Mesenchymal stem cell (in vitro differentiated cells and primary cell): ENCODE results near the gene SLC25A21.
A peak's percentile ranks its signal among the peaks of the same experiment; 100 is the strongest.

Source experiments
- DNase-seq: peaks from one replicate; pipeline ENCODE4 v3.0.0-alpha.2; 2013
- H2AFZ ChIP-seq: one replicate; pipeline ENCODE4 v1.6.1; 2013; ENCODE audit warnings: low read depth, mild to moderate bottlenecking, control low read depth, inconsistent platforms, low read length, moderate library complexity
- H2AK5ac ChIP-seq: 2 replicates; pipeline ENCODE4 v1.6.1; 2013; ENCODE audit warnings: low read length, moderate library complexity, mild to moderate bottlenecking, inconsistent platforms; ENCODE audit not compliant: severe bottlenecking
- H2BK120ac ChIP-seq: one replicate; pipeline ENCODE4 v1.6.1; 2013; ENCODE audit warnings: low read depth, mild to moderate bottlenecking, inconsistent platforms, low read length, moderate library complexity
- H2BK12ac ChIP-seq, 2 experiments: one replicate each; pipeline ENCODE4 v1.6.1; 2013; ENCODE audit warnings: inconsistent platforms in 2 of 2, low read length in 2 of 2, mild to moderate bottlenecking in 2 of 2, moderate library complexity in 2 of 2, control low read depth in 1 of 2
- H2BK15ac ChIP-seq: one replicate; pipeline ENCODE4 v1.6.1; 2013; ENCODE audit warnings: mild to moderate bottlenecking, low read depth, inconsistent platforms; ENCODE audit not compliant: poor library complexity, severe bottlenecking
- H2BK5ac ChIP-seq: 2 replicates; pipeline ENCODE4 v1.6.1; 2013; ENCODE audit warnings: low read depth, mild to moderate bottlenecking, low read length, control low read depth, inconsistent platforms; ENCODE audit not compliant: poor library complexity, severe bottlenecking
- H3K14ac ChIP-seq, 2 experiments: one replicate each; pipeline ENCODE4 v1.6.1; 2013; ENCODE audit warnings: inconsistent platforms in 2 of 2, low read length in 2 of 2, control low read depth in 1 of 2, mild to moderate bottlenecking in 1 of 2, moderate library complexity in 1 of 2
- H3K18ac ChIP-seq, 2 experiments: one replicate each; pipeline ENCODE4 v1.6.1; 2013; ENCODE audit warnings: inconsistent platforms in 2 of 2, low read length in 2 of 2, control low read depth in 1 of 2, low read depth in 1 of 2, mild to moderate bottlenecking in 1 of 2
- H3K23ac ChIP-seq, 2 experiments: one replicate each; pipeline ENCODE4 v1.6.1; 2013; ENCODE audit warnings: inconsistent platforms in 2 of 2, low read length in 2 of 2, mild to moderate bottlenecking in 2 of 2, moderate library complexity in 2 of 2, control low read depth in 1 of 2
- H3K27ac ChIP-seq: 2 replicates; pipeline ENCODE4 v1.5.1; 2013; ENCODE audit warnings: mild to moderate bottlenecking, moderate library complexity, low read length, control low read depth, inconsistent platforms; ENCODE audit not compliant: poor library complexity, severe bottlenecking
- H3K27me3 ChIP-seq, 2 experiments: 2 replicates each; pipeline versions ENCODE4 v1.6.1 to v1.7.0; 2013; ENCODE audit warnings: low read length in 2 of 2, mild to moderate bottlenecking in 2 of 2, moderate library complexity in 2 of 2, control low read depth in 1 of 2, inconsistent platforms in 1 of 2; ENCODE audit not compliant: control insufficient read depth in 1 of 2, insufficient read depth in 1 of 2
- H3K36me3 ChIP-seq, 2 experiments: 2 replicates each; pipeline versions ENCODE4 v1.6.1 to v1.7.0; 2013; ENCODE audit warnings: low read length in 2 of 2, control low read depth in 1 of 2, inconsistent platforms in 1 of 2, low read depth in 1 of 2, mild to moderate bottlenecking in 1 of 2; ENCODE audit not compliant: insufficient read depth in 2 of 2, control insufficient read depth in 1 of 2
- H3K4ac ChIP-seq, 2 experiments: one replicate each; pipeline ENCODE4 v1.6.1; 2013; ENCODE audit warnings: inconsistent platforms in 2 of 2, low read length in 2 of 2, mild to moderate bottlenecking in 2 of 2, moderate library complexity in 2 of 2, control low read depth in 1 of 2, low read depth in 1 of 2
- H3K4me1 ChIP-seq: 2 replicates; pipeline ENCODE4 v1.6.1; 2013; ENCODE audit warnings: low read depth, low read length, control low read depth; ENCODE audit not compliant: control insufficient read depth, insufficient read depth
- H3K4me2 ChIP-seq: 2 replicates; pipeline ENCODE4 v1.6.1; 2013; ENCODE audit warnings: low read length, mild to moderate bottlenecking, inconsistent platforms; ENCODE audit not compliant: poor library complexity, severe bottlenecking
- H3K4me3 ChIP-seq, 2 experiments: 2 replicates each; pipeline versions ENCODE4 v1.5.1 to v1.7.0; 2013; ENCODE audit warnings: low read length in 2 of 2, mild to moderate bottlenecking in 2 of 2, control low read depth in 1 of 2, low read depth in 1 of 2; ENCODE audit not compliant: insufficient read depth in 1 of 2
- H3K79me1 ChIP-seq: replicated peaks from 2 replicates; pipeline ENCODE4 v1.6.1; 2013; ENCODE audit warnings: mild to moderate bottlenecking, control low read depth, low read length, inconsistent platforms; ENCODE audit not compliant: poor library complexity, severe bottlenecking
- H3K9ac ChIP-seq: 2 replicates; pipeline ENCODE4 v1.7.0; 2013; ENCODE audit warnings: mild to moderate bottlenecking, low read length, moderate library complexity
- H3K9me3 ChIP-seq: 2 replicates; pipeline ENCODE4 v1.7.0; 2013; ENCODE audit warnings: mild to moderate bottlenecking, low read length; ENCODE audit not compliant: control insufficient read depth
- H4K8ac ChIP-seq: one replicate; pipeline ENCODE4 v1.6.1; 2013; ENCODE audit warnings: inconsistent platforms, mild to moderate bottlenecking, low read length, moderate library complexity
- H4K91ac ChIP-seq: one replicate; pipeline ENCODE4 v1.6.1; 2013; ENCODE audit warnings: mild to moderate bottlenecking, low read length, inconsistent platforms
- whole genome bisulfite sequencing: methylation state at CpG from one replicate; pipeline ENCODE4 v1.1.7; 2013; ENCODE audit warnings: mixed read lengths; 5-methylcytosine and 5-hydroxymethylcytosine counted together

The SLC25A21 gene

DNA sequence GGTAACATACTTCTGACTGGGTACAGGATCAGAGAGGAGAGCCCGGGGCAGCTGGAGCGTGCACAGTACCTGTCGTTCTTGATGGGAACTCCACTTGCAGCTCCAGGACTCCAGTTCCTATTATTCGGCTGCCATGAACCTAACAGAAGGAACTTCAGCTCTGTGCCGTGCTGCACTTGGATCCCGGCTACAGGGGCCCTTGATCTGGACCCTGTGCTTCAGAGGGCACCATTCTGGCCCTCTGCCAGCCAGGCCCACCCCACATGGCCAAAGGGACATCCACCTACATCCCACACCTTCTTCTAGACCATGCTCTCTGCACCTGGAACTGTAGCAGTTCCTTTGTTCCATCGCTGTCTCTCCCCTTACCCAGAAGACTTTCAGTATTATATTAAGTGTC is 452.6 kb downstream of the SLC25A21 start:
- Histone ChIP-seq H3K4me3 (no peak overlapping the region), H3K79me1 (no peaks in the 10 kb centered on the region), H2BK15ac (no peak overlapping the region), H3K9ac (no peak overlapping the region), H2AFZ (no peak overlapping the region), H2BK5ac (no peak overlapping the region), H3K23ac (no peak overlapping the region), H4K91ac (no peak overlapping the region), H2BK12ac (no peak overlapping the region), H3K9me3 (no peaks in the 10 kb centered on the region), H3K18ac (no peak overlapping the region), H3K14ac (no peak overlapping the region), H3K4me1 (no peaks in the 10 kb centered on the region), H3K27me3 (no peaks in the 10 kb centered on the region), H3K4ac (no peak overlapping the region), H2AK5ac (no peak overlapping the region), H3K4me2 (no peak overlapping the region), H4K8ac (peak overlapping the region; percentile 6), H2BK120ac (no peak overlapping the region), H3K27ac (no peak overlapping the region), H3K36me3 (no peaks in the 10 kb centered on the region)
- 86% methylated on average over 6 of the region's 7 CpGs for WGBS
- no peak for DNase-seq

GRCh38 chr14:36718216-36718615 is 454.2 kb downstream of the SLC25A21 start:
- H3K4me1 ChIP-seq = no peaks in the 10 kb centered on the region
- no peak overlapping the region for H2BK15ac ChIP-seq
- H3K18ac ChIP-seq = no peak overlapping the region
- no peak overlapping the region for H4K8ac ChIP-seq
- no peak overlapping the region for H3K4me3 ChIP-seq
- no peaks in the 10 kb centered on the region for H3K9me3 ChIP-seq
- no peak overlapping the region for H3K4me2 ChIP-seq
- H3K79me1 ChIP-seq = no peaks in the 10 kb centered on the region
- no peak overlapping the region for H3K4ac ChIP-seq
- H3K23ac ChIP-seq = no peak overlapping the region
- H2BK5ac ChIP-seq = no peak overlapping the region
- no CpG with 5 or more reads among the region's 1 CpG for WGBS
- no peak overlapping the region for H2BK12ac ChIP-seq
- H3K27me3 ChIP-seq = no peaks in the 10 kb centered on the region
- no peak overlapping the region for H3K9ac ChIP-seq
- H2BK120ac ChIP-seq = no peak overlapping the region
- no peak overlapping the region for H4K91ac ChIP-seq
- H2AFZ ChIP-seq = no peak overlapping the region
- DNase-seq = peak; percentile 6
- H3K36me3 ChIP-seq = no peaks in the 10 kb centered on the region
- no peak overlapping the region for H2AK5ac ChIP-seq
- no peak overlapping the region for H3K14ac ChIP-seq
- H3K27ac ChIP-seq = no peak overlapping the region

DNA sequence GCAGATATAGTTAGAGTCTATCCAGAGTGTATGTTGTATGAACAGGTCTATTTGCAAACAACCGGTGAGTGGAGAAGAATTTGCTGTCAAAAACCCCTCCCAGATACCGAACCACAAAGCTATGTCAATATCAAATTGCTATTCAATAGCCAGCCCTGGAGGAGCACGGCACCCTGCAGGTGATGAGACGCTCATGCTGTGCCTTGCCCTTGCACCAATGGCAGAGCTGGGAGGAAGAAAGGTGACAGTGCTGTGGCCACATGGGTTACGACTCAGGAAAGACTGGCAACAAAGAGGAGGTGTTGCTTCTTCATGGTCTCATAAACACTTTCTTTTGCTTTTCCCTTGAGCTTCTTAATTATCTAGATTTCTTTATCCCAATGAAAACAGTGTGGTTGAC is 455.0 kb downstream of the SLC25A21 start:
- Histone ChIP-seq H3K9ac (no peak overlapping the region), H2BK12ac (no peak overlapping the region), H3K9me3 (no peaks in the 10 kb centered on the region), H3K4me3 (no peak overlapping the region), H3K14ac (no peak overlapping the region), H3K18ac (no peak overlapping the region), H2AK5ac (no peak overlapping the region), H3K4ac (no peak overlapping the region), H3K27ac (no peak overlapping the region), H3K79me1 (no peaks in the 10 kb centered on the region), H2BK15ac (no peak overlapping the region), H2BK5ac (no peak overlapping the region), H3K4me2 (no peak overlapping the region), H4K91ac (no peak overlapping the region), H2BK120ac (no peak overlapping the region), H3K23ac (no peak overlapping the region), H2AFZ (no peak overlapping the region), H3K4me1 (no peaks in the 10 kb centered on the region), H4K8ac (no peak overlapping the region), H3K36me3 (no peaks in the 10 kb centered on the region), H3K27me3 (no peaks in the 10 kb centered on the region)
- no peak for DNase-seq
- 63% methylated on average over 2 of the region's 5 CpGs for WGBS

DNA sequence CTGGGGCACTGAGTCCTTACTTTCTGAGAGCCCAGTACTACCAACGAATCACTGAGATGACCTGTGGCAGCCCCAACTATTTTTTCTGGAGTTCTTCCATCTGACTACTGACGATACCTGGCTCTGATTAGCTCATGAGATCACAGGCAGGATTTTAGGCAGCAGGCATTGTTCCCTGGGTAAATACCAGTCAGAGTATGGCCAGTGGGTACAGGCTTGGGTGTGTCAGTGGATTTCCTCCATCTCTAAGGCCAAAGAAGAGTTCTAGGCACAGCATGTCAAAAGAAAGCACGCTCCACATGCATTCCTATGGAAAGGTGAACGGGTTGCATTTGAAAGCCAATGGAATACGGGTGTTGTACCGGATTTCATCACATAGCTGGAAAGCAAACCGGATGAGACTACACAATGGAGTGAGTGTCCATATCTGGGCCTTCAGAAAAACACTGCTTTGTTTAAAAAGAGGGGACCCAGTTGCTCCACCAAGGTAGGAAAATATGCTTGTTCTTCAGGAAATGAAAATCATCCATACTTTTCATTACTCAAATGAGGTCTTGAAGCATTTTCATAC is 455.7 kb downstream of the SLC25A21 start:
- H2BK12ac ChIP-seq = no peak overlapping the region
- H3K4me1 ChIP-seq = no peaks in the 10 kb centered on the region
- no peak overlapping the region for H3K4me3 ChIP-seq
- H2BK15ac ChIP-seq = no peak overlapping the region
- H3K36me3 ChIP-seq = no peaks in the 10 kb centered on the region
- H2AFZ ChIP-seq = no peak overlapping the region
- no peak overlapping the region for H3K9ac ChIP-seq
- H3K18ac ChIP-seq = no peak overlapping the region
- no peak overlapping the region for H2BK5ac ChIP-seq
- no peak overlapping the region for H3K4ac ChIP-seq
- no peaks in the 10 kb centered on the region for H3K79me1 ChIP-seq
- H3K27me3 ChIP-seq = no peaks in the 10 kb centered on the region
- no peak overlapping the region for H4K8ac ChIP-seq
- H4K91ac ChIP-seq = no peak overlapping the region
- DNase-seq = no peak
- no peak overlapping the region for H3K14ac ChIP-seq
- no peak overlapping the region for H3K4me2 ChIP-seq
- WGBS = 88% methylated on average over 7 of the region's 7 CpGs
- no peak overlapping the region for H2BK120ac ChIP-seq
- H3K23ac ChIP-seq = no peak overlapping the region
- no peak overlapping the region for H2AK5ac ChIP-seq
- H3K27ac ChIP-seq = no peak overlapping the region
- H3K9me3 ChIP-seq = no peaks in the 10 kb centered on the region
